HEK293 (cell line): Measurements from ENCODE around the gene APOL4.

ENCODE experiments used
- PRDM10 ChIP-seq: fragments of 450-650 bp; formaldehyde crosslinking; IDR thresholded peaks from 2 replicates; pipeline ENCODE4 v1.5.1; 2016; ENCODE audit warnings: missing biosample characterization, missing genetic modification characterization
- YY2 ChIP-seq: fragments of 450-650 bp; formaldehyde crosslinking; IDR thresholded peaks from 2 replicates; pipeline ENCODE4 v1.5.1; 2016; ENCODE audit warnings: missing biosample characterization, missing genetic modification characterization
- ZNF239 ChIP-seq: fragments of 450-650 bp; formaldehyde crosslinking; IDR thresholded peaks from 2 replicates; pipeline ENCODE4 v1.5.1; 2016; ENCODE audit warnings: missing biosample characterization, missing genetic modification characterization
- ZNF394 ChIP-seq: fragments of 450-650 bp; formaldehyde crosslinking; IDR thresholded peaks from 2 replicates; pipeline ENCODE4 v1.5.1; 2016; ENCODE audit warnings: missing biosample characterization, missing genetic modification characterization, mild to moderate bottlenecking, moderate library complexity, borderline replicate concordance
- ZNF707 ChIP-seq: fragments of 450-650 bp; formaldehyde crosslinking; IDR thresholded peaks from 2 replicates; pipeline ENCODE4 v1.5.1; 2016; ENCODE audit warnings: missing biosample characterization, missing genetic modification characterization
- TF ChIP-seq, protein P1 (sequence below): fragments of 450-650 bp; formaldehyde crosslinking; IDR thresholded peaks from 2 replicates; pipeline ENCODE4 v1.5.1; 2016; ENCODE audit warnings: missing biosample characterization, missing genetic modification characterization

GRCh38 chr22:36193577-36193976, 8.0 kb downstream of the APOL4 start:
- TF ChIP-seq PRDM10 (tag by site-specific recombination) (no peak), YY2 (tag by site-specific recombination) (no peak), ZNF394 (tag by site-specific recombination) (no peak), ZNF707 (tag by site-specific recombination) (no peak), ZNF239 (tag by site-specific recombination) (no peak)
- TF ChIP-seq, protein P1, sequence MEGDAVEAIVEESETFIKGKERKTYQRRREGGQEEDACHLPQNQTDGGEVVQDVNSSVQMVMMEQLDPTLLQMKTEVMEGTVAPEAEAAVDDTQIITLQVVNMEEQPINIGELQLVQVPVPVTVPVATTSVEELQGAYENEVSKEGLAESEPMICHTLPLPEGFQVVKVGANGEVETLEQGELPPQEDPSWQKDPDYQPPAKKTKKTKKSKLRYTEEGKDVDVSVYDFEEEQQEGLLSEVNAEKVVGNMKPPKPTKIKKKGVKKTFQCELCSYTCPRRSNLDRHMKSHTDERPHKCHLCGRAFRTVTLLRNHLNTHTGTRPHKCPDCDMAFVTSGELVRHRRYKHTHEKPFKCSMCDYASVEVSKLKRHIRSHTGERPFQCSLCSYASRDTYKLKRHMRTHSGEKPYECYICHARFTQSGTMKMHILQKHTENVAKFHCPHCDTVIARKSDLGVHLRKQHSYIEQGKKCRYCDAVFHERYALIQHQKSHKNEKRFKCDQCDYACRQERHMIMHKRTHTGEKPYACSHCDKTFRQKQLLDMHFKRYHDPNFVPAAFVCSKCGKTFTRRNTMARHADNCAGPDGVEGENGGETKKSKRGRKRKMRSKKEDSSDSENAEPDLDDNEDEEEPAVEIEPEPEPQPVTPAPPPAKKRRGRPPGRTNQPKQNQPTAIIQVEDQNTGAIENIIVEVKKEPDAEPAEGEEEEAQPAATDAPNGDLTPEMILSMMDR (tag by site-specific recombination): no peak
